ENCODE results near the gene TMEM244. TPM values are rescaled to one million over a fixed set of nuclear protein-coding genes. Genes with fewer than 3 reads are reported as not detected.

Gene TMEM244
- total RNA-seq, 1 experiment from 2014 or later: not detected

- CTCF ChIA-PET: no interaction called here
- ATAC-seq: no peak
These were observed 13.7 kb upstream of the TMEM244 start for GRCh38 chr6:129874837-129875236.

GRCh38 chr6:129872586-129872985, 11.5 kb upstream of the TMEM244 start:
- intact Hi-C loops (cut with micrococcal nuclease): no loop called here
- H3F3A ChIP-seq (ENCODE audit: low read length, unreplicated experiment): no peaks in the 10 kb centered on the region
- ChIA-PET CTCF (no interaction called here), POLR2A (ENCODE audit: unreplicated experiment) (interaction anchor here (0.7 kb wide), 1 partner anchor 1272 kb away, joined by 4 read pairs; no protein-coding TSS in a partner anchor)
- no TSS peak for BruUV-seq (replicated peaks)
- H3K4me3 ChIP-seq (ENCODE audit: low read length): no peak overlapping the region
- TF ChIP-seq CTCF (conservative IDR thresholded peaks at IDR 0.05; ENCODE audit: low read depth, low read length): no peak
- no peak for TF ChIP-seq EZH2 (IDR thresholded peaks at IDR 0.05; ENCODE audit: low read length, unreplicated experiment)
- no peak for TF ChIP-seq EZH2phosphoT487 (IDR thresholded peaks at IDR 0.05; ENCODE audit: borderline replicate concordance, low read length)
- H3K27ac ChIP-seq (ENCODE audit: low read length): no peak overlapping the region
- H3K36me3 ChIP-seq (ENCODE audit: low read depth, low read length): no peaks in the 10 kb centered on the region
- no peaks in the 10 kb centered on the region for H3K4me1 ChIP-seq (ENCODE audit: insufficient read depth, low read length)
- no peaks in the 10 kb centered on the region for H3K9me3 ChIP-seq (ENCODE audit: low read length)
- ATAC-seq (no peak), DNase-seq (no peak)
- no peaks in the 10 kb centered on the region for H3K9me2 ChIP-seq (replicated peaks; ENCODE audit: low read length)
- H2AFZ ChIP-seq (ENCODE audit: low read length): no peak overlapping the region
- H3K79me2 ChIP-seq (ENCODE audit: low read length): no peaks in the 10 kb centered on the region
- H3K4me2 ChIP-seq (ENCODE audit: low read length): no peak overlapping the region
- no peaks in the 10 kb centered on the region for H3K27me3 ChIP-seq (ENCODE audit: low read length)
- H4K20me1 ChIP-seq (ENCODE audit: low read length): no peaks in the 10 kb centered on the region
- no peak overlapping the region for H3K9ac ChIP-seq (ENCODE audit: low read length)

More at GRCh38 chr6:129874837-129875236, 13.7 kb upstream of the TMEM244 start:
- Histone ChIP-seq H3K79me2 (ENCODE audit: low read length) (no peaks in the 10 kb centered on the region), H3K27ac (ENCODE audit: low read length) (no peak overlapping the region), H3K36me3 (ENCODE audit: low read depth, low read length) (no peaks in the 10 kb centered on the region), H4K20me1 (ENCODE audit: low read length) (no peaks in the 10 kb centered on the region), H3K4me1 (ENCODE audit: insufficient read depth, low read length) (no peaks in the 10 kb centered on the region), H3K4me3 (ENCODE audit: low read length) (no peak overlapping the region), H3K9me2 (replicated peaks; ENCODE audit: low read length) (no peaks in the 10 kb centered on the region), H3K27me3 (ENCODE audit: low read length) (no peaks in the 10 kb centered on the region), H2AFZ (ENCODE audit: low read length) (no peak overlapping the region), H3K9me3 (ENCODE audit: low read length) (no peaks in the 10 kb centered on the region), H3K4me2 (ENCODE audit: low read length) (no peak overlapping the region), H3F3A (ENCODE audit: low read length, unreplicated experiment) (no peaks in the 10 kb centered on the region), H3K9ac (ENCODE audit: low read length) (no peak overlapping the region)
- intact Hi-C loops (cut with micrococcal nuclease): no loop called here
- BruUV-seq (replicated peaks): no TSS peak
- POLR2A ChIA-PET (ENCODE audit: unreplicated experiment): no interaction called here
- DNase-seq: no peak
- TF ChIP-seq CTCF (conservative IDR thresholded peaks at IDR 0.05; ENCODE audit: low read depth, low read length) (no peak), EZH2 (IDR thresholded peaks at IDR 0.05; ENCODE audit: low read length, unreplicated experiment) (no peak), EZH2phosphoT487 (IDR thresholded peaks at IDR 0.05; ENCODE audit: borderline replicate concordance, low read length) (no peak)

- Histone ChIP-seq H3K9me2 (replicated peaks; ENCODE audit: low read length) (no peaks in the 10 kb centered on the region), H3K9me3 (ENCODE audit: low read length) (no peaks in the 10 kb centered on the region), H3K4me2 (ENCODE audit: low read length) (no peak overlapping the region), H3K9ac (ENCODE audit: low read length) (no peak overlapping the region), H3F3A (ENCODE audit: low read length, unreplicated experiment) (no peaks in the 10 kb centered on the region), H3K27ac (ENCODE audit: low read length) (no peak overlapping the region), H2AFZ (ENCODE audit: low read length) (no peak overlapping the region), H4K20me1 (ENCODE audit: low read length) (no peaks in the 10 kb centered on the region), H3K27me3 (ENCODE audit: low read length) (no peaks in the 10 kb centered on the region), H3K36me3 (ENCODE audit: low read depth, low read length) (no peaks in the 10 kb centered on the region), H3K4me3 (ENCODE audit: low read length) (no peak overlapping the region), H3K4me1 (ENCODE audit: insufficient read depth, low read length) (no peaks in the 10 kb centered on the region), H3K79me2 (ENCODE audit: low read length) (no peaks in the 10 kb centered on the region)
- BruUV-seq (replicated peaks): no TSS peak
- ATAC-seq (no peak), DNase-seq (no peak)
- POLR2A ChIA-PET (ENCODE audit: unreplicated experiment): no interaction called here
- intact Hi-C loops (cut with micrococcal nuclease): no loop called here
- CTCF ChIA-PET: no interaction called here
- TF ChIP-seq EZH2 (IDR thresholded peaks at IDR 0.05; ENCODE audit: low read length, unreplicated experiment): no peak
- no peak for TF ChIP-seq CTCF (conservative IDR thresholded peaks at IDR 0.05; ENCODE audit: low read depth, low read length)
- no peak for TF ChIP-seq EZH2phosphoT487 (IDR thresholded peaks at IDR 0.05; ENCODE audit: borderline replicate concordance, low read length)
These were observed 10.1 kb upstream of the TMEM244 start for GRCh38 chr6:129871221-129871620.
